B cell (primary cell): ENCODE data around the gene NEGR1. TPM values are rescaled to one million over a fixed set of nuclear protein-coding genes. Genes with fewer than 3 reads are reported as not detected.

Source experiments
- ATAC-seq: fragments of 200-7000 bp; cut with Tn5 transposase; one replicate; pipeline ENCODE4 v1.10.0; 2021; ENCODE audit warnings: low read depth, mild to moderate bottlenecking, moderate number of reproducible peaks, moderate library complexity
- CTCF ChIA-PET: fragments of 350-600 bp; sonication (Branson Sonifier 250); formaldehyde crosslinking; loops from one replicate; lab custom pipeline; 2021; ENCODE audit warnings: antibody characterized with exemption, inconsistent platforms; lab: Charles Lee
- POLR2A ChIA-PET: fragments of 350-600 bp; sonication (Branson Sonifier 250); formaldehyde crosslinking; loops from one replicate; lab custom pipeline; 2021; ENCODE audit warnings: antibody characterized with exemption; lab: Charles Lee
- DNase-seq: peaks from one replicate; pipeline ENCODE4 v3.0.0; 2013
- H2AFZ ChIP-seq: 2 replicates; pipeline ENCODE4 v1.6.1; 2012; ENCODE audit warnings: mild to moderate bottlenecking, low read depth, low read length; ENCODE audit not compliant: insufficient read depth, poor library complexity, severe bottlenecking
- H3K27ac ChIP-seq, 2 donors: 1 replicate in 1 of 2; 2 replicates in 1 of 2; pipeline ENCODE4 v1.5.1; 2012 to 2013; ENCODE audit warnings: low read length in 2 of 2, mild to moderate bottlenecking in 2 of 2, moderate library complexity in 1 of 2
- H3K27me3 ChIP-seq, 4 experiments: fragments of 200-600 bp in 1 of 4; sonication (generic) in 1 of 4; replicated peaks in 1 of 4; 1 replicate in 2 of 4; 2 replicates in 2 of 4; pipeline versions ENCODE4 v1.6.1 to v1.7.0; 2013 to 2016; ENCODE audit warnings: low read length in 3 of 4, mild to moderate bottlenecking in 2 of 4, mixed read lengths in 1 of 4, moderate library complexity in 1 of 4; ENCODE audit not compliant: insufficient read depth in 4 of 4, control insufficient read depth in 3 of 4; ENCODE audit errors: control extremely low read depth in 1 of 4
- H3K36me3 ChIP-seq, 2 experiments: replicated peaks in 1 of 2; 1 replicate in 1 of 2; 2 replicates in 1 of 2; pipeline versions ENCODE4 v1.6.1 to v1.7.1; 2013; ENCODE audit warnings: low read length in 1 of 2; ENCODE audit not compliant: insufficient read depth in 2 of 2, control insufficient read depth in 1 of 2; ENCODE audit errors: control extremely low read depth in 1 of 2, extremely low read depth in 1 of 2
- H3K4me1 ChIP-seq, 2 donors: fragments of 200-600 bp in 1 of 2; sonication (generic) in 1 of 2; 1 replicate in 1 of 2; 2 replicates in 1 of 2; pipeline versions ENCODE4 v1.5.1 to v1.6.1; 2013 to 2017; ENCODE audit warnings: low read length in 2 of 2; ENCODE audit not compliant: control insufficient read depth in 2 of 2, insufficient read depth in 2 of 2
- H3K4me2 ChIP-seq: replicated peaks from 2 replicates; pipeline ENCODE3; 2012; ENCODE audit warnings: mild to moderate bottlenecking, low read depth, low read length; ENCODE audit not compliant: poor library complexity, severe bottlenecking
- H3K4me3 ChIP-seq, 5 experiments: fragments of 200-600 bp in 1 of 5; sonication (generic) in 1 of 5; 1 replicate in 3 of 5; 2 replicates in 2 of 5; pipeline versions ENCODE4 v1.5.1 to v1.7.0; 2011 to 2016; ENCODE audit warnings: low read length in 4 of 5, mild to moderate bottlenecking in 4 of 5, low read depth in 2 of 5, control low read depth in 1 of 5, moderate library complexity in 1 of 5; ENCODE audit not compliant: insufficient read depth in 1 of 5; ENCODE audit errors: control extremely low read depth in 1 of 5, extremely low read depth in 1 of 5
- H3K79me2 ChIP-seq: fragments of 200-600 bp; sonication (generic); one replicate; pipeline ENCODE4 v1.6.0; 2016; ENCODE audit warnings: low read length; ENCODE audit not compliant: control insufficient read depth, insufficient read depth
- H3K9ac ChIP-seq: fragments of 200-600 bp; sonication (generic); 2 replicates; pipeline ENCODE4 v1.6.1; 2017; ENCODE audit warnings: mild to moderate bottlenecking, low read length, moderate library complexity
- H3K9me3 ChIP-seq, 3 donors: one replicate each; pipeline versions ENCODE4 v1.6.1 to v1.7.1; 2013; ENCODE audit warnings: low read length in 2 of 3; ENCODE audit not compliant: control insufficient read depth in 2 of 3, insufficient read depth in 1 of 3; ENCODE audit errors: control extremely low read depth in 1 of 3
- H4K20me1 ChIP-seq: 2 replicates; pipeline ENCODE4 v1.6.0; 2012; ENCODE audit warnings: mild to moderate bottlenecking, low read length; ENCODE audit not compliant: insufficient read depth, control insufficient read depth, poor library complexity, severe bottlenecking
- H3K27ac Mint-ChIP-seq: one replicate; pipeline ENCODE4 v1.8.0; 2021; ENCODE audit warnings: mixed read lengths
- H3K27me3 Mint-ChIP-seq: one replicate; pipeline ENCODE4 v1.8.0; 2021; ENCODE audit warnings: mixed read lengths
- H3K4me1 Mint-ChIP-seq: one replicate; pipeline ENCODE4 v1.8.0; 2021; ENCODE audit warnings: mixed read lengths
- H3K4me3 Mint-ChIP-seq: one replicate; pipeline ENCODE4 v1.8.0; 2021; ENCODE audit warnings: mixed read lengths
- H3K9me3 Mint-ChIP-seq: one replicate; pipeline ENCODE4 v1.8.0; 2022; ENCODE audit warnings: mixed read lengths; ENCODE audit not compliant: insufficient read depth
- EZH2 ChIP-seq: IDR thresholded peaks from 2 replicates; pipeline ENCODE4 v1.6.1; 2012; ENCODE audit warnings: borderline replicate concordance, low read depth, mild to moderate bottlenecking, moderate library complexity, low read length; ENCODE audit not compliant: insufficient read depth, poor library complexity, severe bottlenecking
- WGBS: methylation state at CpG from one replicate; pipeline ENCODE4 v1.1.5; 2013; ENCODE audit warnings: missing lambda C conversion rate; ENCODE audit not compliant: insufficient coverage; 5-methylcytosine and 5-hydroxymethylcytosine counted together
- intact Hi-C: fragments of 100-400 bp; cut with micrococcal nuclease; formaldehyde crosslinking; loops from one replicate; pipeline ENCODE4 v1.10.0; 2022
- polyA plus RNA-seq: library from polyadenylated mRNA; depleted of rRNA; stranded (reverse); fragments of >200 nt; gene quantifications from 2 replicates; pipeline ENCODE4 v1.2.3, GENCODE V29; 2012
- total RNA-seq, 2 donors: library from RNA; stranded (reverse); fragments of 120-200 nt in 1 of 2; gene quantifications; 1 replicate in 1 of 2; 2 replicates in 1 of 2; pipeline versions ENCODE4 v1.2.3 to v1.2.4, GENCODE V29; 2013 to 2022
- TF ChIP-seq, protein P1 (sequence below): fragments of 200-600 bp; IDR thresholded peaks from one replicate; pipeline ENCODE4 v1.8.0; 2022; ENCODE audit warnings: antibody characterized with exemption, mild to moderate bottlenecking

The NEGR1 gene
- total and polyA plus RNA-seq, 2 donors (not counting 1 experiment from before 2014, with no cell fraction given) = 0.01 TPM; not detected in 1

DNA sequence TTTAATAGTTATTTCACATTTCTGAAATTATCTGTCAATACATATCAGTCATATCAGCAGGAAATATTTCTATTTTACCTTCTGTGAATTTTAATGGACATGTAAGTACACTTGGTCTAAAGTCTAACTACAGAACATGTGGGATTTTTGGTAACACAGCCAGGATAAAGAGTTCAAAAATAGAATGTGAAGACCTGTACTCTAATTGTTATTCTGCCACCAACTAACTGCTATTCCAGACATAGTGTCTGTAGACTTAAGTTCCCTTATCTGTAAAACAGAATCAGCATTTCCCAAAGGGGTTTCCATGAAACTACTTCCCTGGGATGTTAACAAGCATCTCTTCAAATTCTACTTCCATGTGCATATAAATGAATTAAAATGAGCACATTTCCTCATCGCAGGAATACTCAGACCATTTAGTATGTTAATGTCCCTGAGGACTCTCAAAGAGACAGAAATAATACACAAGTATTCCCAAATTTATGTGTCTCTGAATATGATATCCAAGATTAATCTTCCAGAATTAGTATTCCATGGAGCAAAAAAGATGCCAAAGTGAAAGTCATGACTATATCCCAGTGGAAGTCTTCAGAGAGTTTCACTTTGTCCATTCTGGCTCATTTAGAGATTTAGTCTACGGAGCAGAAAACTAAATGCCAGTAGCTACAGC lies 325.6 kb downstream of the NEGR1 start:
- CTCF ChIA-PET = no interaction called here
- H3K4me3 Mint-ChIP-seq = no peak overlapping the region
- TF ChIP-seq, protein P1, sequence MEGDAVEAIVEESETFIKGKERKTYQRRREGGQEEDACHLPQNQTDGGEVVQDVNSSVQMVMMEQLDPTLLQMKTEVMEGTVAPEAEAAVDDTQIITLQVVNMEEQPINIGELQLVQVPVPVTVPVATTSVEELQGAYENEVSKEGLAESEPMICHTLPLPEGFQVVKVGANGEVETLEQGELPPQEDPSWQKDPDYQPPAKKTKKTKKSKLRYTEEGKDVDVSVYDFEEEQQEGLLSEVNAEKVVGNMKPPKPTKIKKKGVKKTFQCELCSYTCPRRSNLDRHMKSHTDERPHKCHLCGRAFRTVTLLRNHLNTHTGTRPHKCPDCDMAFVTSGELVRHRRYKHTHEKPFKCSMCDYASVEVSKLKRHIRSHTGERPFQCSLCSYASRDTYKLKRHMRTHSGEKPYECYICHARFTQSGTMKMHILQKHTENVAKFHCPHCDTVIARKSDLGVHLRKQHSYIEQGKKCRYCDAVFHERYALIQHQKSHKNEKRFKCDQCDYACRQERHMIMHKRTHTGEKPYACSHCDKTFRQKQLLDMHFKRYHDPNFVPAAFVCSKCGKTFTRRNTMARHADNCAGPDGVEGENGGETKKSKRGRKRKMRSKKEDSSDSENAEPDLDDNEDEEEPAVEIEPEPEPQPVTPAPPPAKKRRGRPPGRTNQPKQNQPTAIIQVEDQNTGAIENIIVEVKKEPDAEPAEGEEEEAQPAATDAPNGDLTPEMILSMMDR = no peak
- TF ChIP-seq EZH2 = no peak
- H3K4me1 ChIP-seq = no peaks in the 10 kb centered on the region
- no peaks in the 10 kb centered on the region for H3K4me1 Mint-ChIP-seq
- no peaks in the 10 kb centered on the region for H3K27me3 ChIP-seq
- no peaks in the 10 kb centered on the region for H3K36me3 ChIP-seq
- POLR2A ChIA-PET = no interaction called here
- DNase-seq (no peak), ATAC-seq (no peak)
- no peak overlapping the region for H3K27ac Mint-ChIP-seq
- no peaks in the 10 kb centered on the region for H4K20me1 ChIP-seq
- H3K9me3 Mint-ChIP-seq = no peaks in the 10 kb centered on the region
- no CpG with 5 or more reads among the region's 2 CpGs for WGBS
- no peak overlapping the region for H3K4me3 ChIP-seq
- intact Hi-C loops = no loop called here
- no peaks in the 10 kb centered on the region for H3K79me2 ChIP-seq
- no peak overlapping the region for H3K27ac ChIP-seq
- H3K27me3 Mint-ChIP-seq = no peaks in the 10 kb centered on the region
- H3K9ac ChIP-seq = no peak overlapping the region
- H3K9me3 ChIP-seq = no peaks in the 10 kb centered on the region
- no peak overlapping the region for H3K4me2 ChIP-seq
- H2AFZ ChIP-seq = no peak overlapping the region

GRCh38 chr1:71950579-71950978 lies 331.8 kb downstream of the NEGR1 start:
- Histone ChIP-seq H3K4me1 (no peaks in the 10 kb centered on the region), H2AFZ (no peak overlapping the region), H3K27me3 (no peaks in the 10 kb centered on the region), H4K20me1 (no peaks in the 10 kb centered on the region), H3K79me2 (no peaks in the 10 kb centered on the region), H3K36me3 (no peaks in the 10 kb centered on the region), H3K27ac (no peak overlapping the region), H3K4me2 (no peak overlapping the region), H3K9me3 (no peaks in the 10 kb centered on the region), H3K9ac (no peak overlapping the region), H3K4me3 (no peak overlapping the region)
- WGBS = no CpG with 5 or more reads among the region's 2 CpGs
- ChIA-PET POLR2A (no interaction called here), CTCF (no interaction called here)
- H3K27ac Mint-ChIP-seq = no peak overlapping the region
- no peak for DNase-seq
- H3K4me3 Mint-ChIP-seq = no peak overlapping the region
- ATAC-seq = no peak
- no peak for TF ChIP-seq EZH2
- TF ChIP-seq, protein P1 = no peak
- H3K4me1 Mint-ChIP-seq = no peaks in the 10 kb centered on the region
- intact Hi-C loops = no loop called here
- no peaks in the 10 kb centered on the region for H3K27me3 Mint-ChIP-seq
- no peaks in the 10 kb centered on the region for H3K9me3 Mint-ChIP-seq
